SHP77 (cell line): ENCODE data around the gene F2.
"Not testable (repeated sequence)": the region's sequence is repeated elsewhere in the genome, so short reads cannot be mapped to it uniquely, and the experiment has no call there.

ENCODE experiments used
- DNase-seq, 2 experiments: peaks; one replicate each; lab custom pipeline; 2025; lab: John Stamatoyannopoulos, UW

F2 gene

DNA sequence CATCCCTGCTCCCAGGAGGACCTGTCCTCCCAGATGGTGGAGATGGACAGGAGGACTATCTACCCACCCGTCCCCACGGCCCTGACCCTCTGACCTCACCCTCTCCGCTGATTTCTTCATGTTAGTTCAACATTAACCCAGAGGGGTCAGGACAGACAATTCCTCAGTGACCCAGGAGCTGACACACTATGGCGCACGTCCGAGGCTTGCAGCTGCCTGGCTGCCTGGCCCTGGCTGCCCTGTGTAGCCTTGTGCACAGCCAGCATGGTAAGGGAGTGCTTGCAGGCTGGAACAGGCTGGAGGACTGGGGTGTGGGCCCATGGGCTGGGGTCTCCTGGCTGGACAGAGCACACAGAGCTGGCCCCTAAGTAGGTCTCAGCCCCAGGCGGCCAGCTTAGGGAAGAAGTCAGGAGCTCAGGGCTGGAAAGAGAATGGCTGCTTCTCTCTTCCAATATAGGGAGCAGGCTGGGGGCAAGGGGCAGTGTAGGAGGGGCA, at the start of gene F2:
TSS of gene F2 (plus strand) at position 166 of the 495 bp plus-strand sequence. CDS start at position 189, 23 bp downstream.
- DNase-seq = no peak

- peak in 1 of 2 experiments; percentile 11 for DNase-seq
Observed at GRCh38 chr11:46669711-46670139, 49.3 kb upstream of the F2 start.

DNA sequence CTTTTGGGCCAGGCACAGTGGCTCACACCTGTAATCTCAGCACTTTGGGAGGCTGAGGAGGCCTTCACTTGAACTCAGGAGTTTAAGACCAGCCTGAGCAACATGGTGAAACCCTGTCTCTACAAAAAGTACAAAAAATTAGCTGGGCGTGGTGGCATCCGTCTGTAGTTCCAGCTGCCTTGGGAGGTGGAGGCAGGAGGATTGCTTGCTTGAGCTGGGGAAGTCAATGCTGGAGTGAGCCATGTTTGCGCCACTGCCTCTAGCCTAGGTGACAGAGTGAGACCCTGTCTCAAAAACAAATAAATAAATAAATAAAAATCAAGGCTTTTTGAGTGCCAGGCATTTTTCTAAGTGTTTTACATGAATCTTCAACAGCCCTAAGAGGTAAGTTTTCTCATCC, 48.5 kb upstream of the F2 start:
- not testable (repeated sequence) for DNase-seq

DNA sequence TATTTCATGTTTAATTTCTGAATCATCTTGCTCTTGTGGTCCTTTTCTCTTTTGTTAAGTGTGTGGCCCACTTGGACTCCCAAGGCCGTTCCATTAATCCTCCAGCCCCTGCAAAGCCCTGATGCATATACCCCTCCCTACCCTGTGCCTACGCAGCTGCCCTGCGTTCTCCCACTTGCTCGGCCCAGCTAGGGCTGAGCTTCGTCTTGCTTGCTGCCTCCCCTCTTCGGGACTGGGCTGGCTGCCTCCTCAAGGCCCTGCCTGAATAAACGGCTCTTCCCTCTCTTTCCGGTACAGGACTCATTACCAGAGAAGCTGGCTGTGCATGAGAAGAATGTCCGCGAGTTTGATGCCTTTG, 47.1 kb upstream of the F2 start:
- no peak for DNase-seq

GRCh38 chr11:46672381-46672839, 46.6 kb upstream of the F2 start:
- DNase-seq = no peak

DNA sequence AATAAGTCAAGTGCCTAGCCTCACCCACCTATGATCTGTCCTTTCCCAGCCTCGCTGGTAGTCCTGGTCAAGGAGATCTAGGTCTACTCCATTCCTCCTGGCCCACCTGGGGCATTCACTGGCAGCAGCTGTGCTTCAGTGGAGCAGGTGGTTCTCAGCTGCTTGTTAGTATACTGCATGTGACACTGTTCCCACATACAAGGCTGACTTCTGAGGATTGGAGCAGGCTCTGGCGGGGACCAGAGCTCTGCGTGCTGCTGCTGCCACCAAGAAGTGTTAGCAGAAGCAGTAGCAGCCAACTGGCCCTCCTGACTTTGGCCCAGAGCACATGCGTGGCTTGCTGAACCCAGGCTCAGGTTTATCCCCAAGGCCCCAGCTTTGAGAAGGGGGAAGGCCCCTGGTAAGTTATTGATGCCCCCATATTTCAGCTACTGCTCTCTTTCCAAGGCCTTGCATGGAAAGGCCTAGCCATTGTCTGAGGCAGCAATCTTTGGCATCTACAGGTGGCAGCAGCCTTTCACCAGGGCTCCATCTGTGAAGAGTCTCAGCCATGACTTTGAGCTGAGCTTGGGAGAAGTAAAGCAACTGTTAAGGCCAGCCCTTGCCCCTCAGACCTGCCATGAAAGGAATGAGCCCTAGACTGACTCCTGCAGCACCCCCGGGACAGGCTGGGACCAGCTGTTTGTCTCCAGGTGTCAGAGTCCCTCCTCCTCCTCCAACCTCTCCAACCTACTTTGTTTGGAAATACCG, 45.1 kb upstream of the F2 start:
- peak; percentile 26 to 39 for DNase-seq

DNA sequence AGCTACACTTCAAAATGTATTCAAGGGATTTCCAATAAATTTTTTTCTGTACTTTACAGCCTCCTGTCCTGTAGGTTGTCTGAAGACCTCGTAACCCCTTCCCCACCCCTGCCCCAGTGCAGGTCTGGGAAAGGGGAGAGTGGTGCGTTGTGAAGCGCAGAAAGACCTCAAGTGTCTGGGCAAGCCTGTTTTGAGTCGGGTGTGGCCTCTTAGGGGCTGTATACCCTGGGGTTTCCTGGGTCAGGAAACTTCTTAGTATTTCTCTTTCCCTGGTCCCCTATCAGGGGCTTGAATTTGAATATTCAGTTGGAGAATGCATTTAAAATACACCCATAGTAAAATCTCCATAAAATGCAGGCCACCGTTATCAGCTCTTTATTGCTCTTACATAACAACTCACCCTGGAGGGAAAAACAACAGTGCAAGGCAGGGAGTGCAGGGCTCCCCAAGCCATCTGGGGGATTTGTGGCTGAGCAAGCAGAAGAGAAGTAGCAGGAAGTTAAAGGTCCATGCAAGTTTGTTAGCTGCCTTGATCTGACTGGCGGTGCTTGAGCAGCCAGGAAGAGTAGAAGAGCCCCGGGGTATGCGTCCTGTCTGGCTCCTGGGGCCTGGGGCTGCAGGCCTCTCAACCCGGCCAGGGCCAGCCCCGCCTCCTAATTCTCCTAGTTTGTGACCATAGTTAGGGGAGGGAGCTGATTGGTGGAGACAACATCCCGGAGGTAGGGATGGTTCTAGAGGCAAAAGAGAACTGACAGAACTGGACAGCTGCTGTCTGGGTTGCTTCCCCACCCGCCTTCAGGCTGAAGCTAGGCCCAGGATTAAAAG, 44.3 kb upstream of the F2 start:
- DNase-seq = no peak

- DNase-seq = no peak
Observed at GRCh38 chr11:46675288-46675851, 43.6 kb upstream of the F2 start.

DNA sequence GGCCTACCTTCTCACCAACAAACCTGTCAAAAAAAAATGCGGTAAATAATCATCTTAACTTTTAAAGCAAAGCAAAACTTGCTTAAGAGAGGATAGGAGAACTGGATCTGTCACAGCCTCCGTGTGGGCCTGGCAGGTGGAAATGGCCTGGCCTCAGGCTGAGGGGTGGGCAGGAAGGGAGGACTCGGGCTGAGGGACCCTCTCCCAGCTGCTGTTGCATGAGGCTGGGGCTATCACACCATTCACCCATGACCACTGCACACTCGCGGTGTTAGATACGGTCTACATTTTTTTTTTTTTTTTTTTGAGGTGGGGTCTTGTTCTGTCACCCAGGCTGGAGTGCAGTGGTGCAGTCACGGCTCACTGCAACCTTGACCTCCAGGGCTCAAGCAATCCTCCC, 43.1 kb upstream of the F2 start:
- no peak for DNase-seq

DNA sequence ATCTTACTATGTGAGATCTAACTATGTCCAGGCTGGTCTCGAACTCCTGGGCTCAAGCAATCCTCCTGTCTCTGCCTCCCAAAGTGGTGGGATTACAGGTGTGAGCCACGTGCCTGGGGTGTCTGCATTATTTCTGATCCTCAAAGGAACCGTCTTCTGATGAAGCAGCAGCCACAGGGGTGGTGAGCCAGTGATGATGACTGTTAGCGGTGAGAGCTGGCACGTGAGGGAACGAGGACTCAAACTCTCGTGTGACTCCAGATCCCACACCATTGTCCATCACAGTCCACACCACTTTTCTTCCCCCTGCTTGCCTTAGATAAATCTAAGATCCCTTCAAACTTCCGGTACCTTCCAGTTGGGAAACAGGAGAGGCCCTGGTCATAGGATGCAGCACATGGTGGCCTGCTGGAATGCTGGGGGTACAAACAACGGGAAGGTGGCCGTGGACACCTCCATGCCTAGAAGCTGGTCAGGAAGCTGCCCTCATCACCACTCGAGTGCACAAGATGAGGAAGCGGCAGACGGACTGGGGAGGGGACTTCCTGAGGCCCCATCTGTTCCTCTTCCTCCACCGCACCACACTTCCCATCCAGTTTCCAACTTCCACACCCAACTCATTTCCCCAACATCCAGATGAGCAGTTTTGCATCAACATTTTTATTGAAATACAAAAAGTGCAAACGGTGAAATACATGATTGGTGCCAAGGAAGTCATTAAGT, 42.4 kb upstream of the F2 start:
- no peak for DNase-seq

DNA sequence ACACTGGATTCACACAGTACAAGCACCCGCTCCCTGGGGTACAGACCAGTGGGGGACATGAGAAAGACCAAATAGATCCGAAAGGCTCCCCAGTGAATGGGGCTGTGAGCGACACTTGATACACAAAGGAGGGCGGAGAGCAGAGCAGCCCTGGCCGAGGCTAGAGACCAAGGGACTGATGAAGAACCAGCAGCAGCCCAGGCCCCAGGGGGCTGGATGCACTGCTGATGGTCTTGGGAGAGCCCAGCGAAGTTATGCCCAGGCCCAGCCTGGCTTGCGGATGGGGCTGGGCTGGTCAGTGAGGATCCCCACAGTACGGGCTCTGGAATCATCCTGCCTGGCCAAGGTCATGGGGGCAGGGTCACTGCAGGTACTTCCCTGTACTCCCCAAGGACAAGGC, 41.8 kb upstream of the F2 start:
- no peak for DNase-seq

DNA sequence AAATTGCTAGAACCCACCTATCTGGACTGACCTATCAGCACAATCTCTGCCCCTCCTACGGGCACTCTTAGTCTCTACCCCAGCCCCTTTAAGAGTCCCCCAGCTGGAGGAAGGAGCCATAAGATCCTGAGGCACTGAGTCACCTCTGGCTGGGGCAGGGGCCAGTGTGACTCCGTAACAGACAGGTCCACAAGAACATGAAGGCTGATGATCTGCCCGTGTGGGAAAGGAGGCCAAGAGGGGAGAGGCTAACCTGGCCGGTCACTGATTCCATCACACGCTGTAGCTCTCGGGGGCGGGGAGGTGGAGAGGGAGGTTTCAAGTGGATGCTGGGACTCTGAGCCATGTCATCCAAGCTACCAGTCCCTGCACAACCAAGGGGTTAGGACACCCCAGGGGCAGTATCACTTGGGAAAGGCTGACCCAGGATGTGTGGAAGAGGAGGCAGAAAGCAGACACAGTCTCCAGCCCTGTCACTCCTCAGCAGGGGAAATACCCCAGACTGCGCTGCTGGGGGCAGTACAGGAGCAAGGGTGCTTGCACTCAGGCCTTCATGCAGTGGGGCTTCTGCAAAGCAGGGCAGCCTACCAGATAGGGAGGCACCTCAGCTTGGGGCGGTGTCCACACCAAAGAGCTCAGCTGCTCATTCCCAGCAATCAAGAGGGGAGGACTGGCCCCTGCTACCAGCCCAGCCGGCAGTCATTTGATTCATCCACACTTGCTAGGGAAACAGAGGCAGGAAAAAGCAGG, 40.8 kb upstream of the F2 start:
- DNase-seq = no peak

DNA sequence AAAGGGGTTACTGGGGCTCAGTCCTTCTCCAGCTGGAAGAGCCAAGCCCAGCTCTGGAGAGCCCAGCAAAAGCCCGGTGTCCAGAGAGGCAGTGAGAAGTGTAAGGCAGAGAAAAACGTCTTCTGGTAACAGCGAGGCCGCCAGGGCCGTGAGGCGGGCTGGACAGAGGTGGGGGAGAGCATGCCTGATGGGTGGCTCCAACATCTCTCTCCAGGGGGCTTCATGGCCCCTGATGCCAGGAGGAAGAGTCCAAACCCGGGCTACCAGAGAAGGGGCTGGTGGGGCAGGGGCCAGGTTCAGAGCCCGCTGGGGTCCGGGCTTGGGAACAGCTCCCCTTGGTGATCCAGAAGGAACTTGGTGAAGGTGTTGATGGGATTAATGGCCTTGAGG, 40.3 kb upstream of the F2 start:
- DNase-seq = no peak

GRCh38 chr11:46679241-46680163, 39.5 kb upstream of the F2 start:
- no peak for DNase-seq

- DNase-seq = no peak
Observed at GRCh38 chr11:46680164-46680760, 38.8 kb upstream of the F2 start.

DNA sequence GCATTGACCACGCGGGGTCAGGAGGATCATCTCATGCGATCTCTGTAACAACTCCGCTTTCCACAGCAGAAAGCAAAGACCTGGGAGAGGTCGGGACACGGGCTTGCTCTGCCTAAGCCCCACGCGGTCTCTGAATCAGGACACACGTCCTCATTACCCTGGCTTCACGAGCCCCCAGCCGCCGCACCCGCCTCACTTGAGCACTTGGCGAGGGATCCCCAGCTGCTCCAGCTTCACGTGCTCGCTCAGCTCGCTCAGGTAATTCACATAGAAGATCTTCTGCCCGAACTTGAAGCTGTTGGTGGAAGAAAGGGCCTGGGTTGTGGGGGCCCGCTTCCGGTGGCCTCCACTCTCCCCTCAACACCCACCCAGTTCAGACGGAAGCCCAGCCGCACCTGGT, 38.2 kb upstream of the F2 start:
- no peak for DNase-seq

GRCh38 chr11:46681814-46682213, 37.2 kb upstream of the F2 start:
- no peak for DNase-seq

DNA sequence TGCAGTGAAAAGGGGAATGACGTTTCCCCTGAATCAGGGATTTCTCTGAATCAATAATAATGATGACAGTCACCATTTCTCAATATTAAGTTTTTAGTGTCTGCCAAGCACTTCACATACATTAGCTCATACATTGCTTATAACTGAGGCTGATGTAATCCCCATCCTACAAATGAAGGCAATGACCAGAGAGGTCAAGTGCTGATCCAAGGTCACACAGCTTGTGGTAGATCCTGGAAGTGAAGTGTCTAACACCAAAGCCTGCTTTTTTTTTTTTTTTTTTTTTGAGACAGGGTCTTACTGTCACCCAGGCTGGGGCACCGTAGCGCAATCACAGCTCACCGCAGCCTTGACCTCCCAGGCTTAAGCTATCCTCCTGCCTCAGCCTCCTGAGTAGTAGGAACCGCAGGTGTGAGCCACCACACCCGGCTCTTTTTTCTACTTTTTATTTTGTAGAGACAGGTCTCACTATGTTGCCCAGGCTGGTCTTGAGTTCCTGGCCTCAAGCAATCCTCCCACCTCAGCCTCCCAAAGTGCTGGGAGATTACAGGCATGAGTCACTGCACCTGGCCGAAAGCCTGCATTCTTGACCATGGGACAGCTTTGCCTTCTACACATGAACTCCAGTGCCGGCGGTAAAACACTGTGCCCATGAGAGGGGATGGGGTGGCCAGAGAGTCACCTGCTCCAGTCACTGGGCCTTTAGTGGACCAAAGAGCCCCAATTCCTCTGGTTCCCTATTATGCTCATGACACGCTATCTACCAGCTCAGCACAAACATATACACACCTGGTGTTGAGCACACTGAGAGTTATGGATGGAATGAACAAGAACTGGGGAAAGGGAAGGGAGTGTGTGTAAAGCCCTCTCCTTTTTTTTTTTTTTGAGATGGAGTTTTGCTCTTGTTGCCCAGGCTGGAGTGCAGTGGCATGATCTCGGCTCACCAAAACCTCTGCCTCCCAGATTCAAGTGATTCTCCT, 36.0 kb upstream of the F2 start:
- DNase-seq = no peak

DNA sequence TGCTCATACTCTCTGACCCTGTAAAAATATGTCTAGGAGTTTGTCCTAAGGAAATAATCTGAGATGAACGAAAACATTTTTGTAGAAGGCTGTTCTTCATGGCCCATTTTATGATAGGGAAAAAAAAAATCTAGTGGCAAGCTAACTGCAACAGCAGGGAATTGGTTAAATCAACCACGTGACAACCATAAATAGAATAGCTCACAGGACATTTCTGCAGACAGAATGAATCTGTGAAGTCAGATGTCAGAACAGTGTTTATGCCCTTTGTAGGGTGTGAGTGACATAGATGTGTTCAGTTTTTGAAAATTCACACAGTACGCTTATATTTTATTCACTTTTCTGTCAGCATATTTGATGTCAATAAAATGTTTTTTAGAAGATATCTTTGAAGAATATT, 34.6 kb upstream of the F2 start:
- DNase-seq = no peak
